ENCODE data around the gene FLT1.

The FLT1 gene

GRCh38 chr13:28526876-28527275 is 31.9 kb upstream of the FLT1 start:
- DNase-seq = no peak

- no peak for DNase-seq
Measured at GRCh38 chr13:28522871-28523270, 27.9 kb upstream of the FLT1 start.

GRCh38 chr13:28513745-28514144 is 18.8 kb upstream of the FLT1 start:
- DNase-seq = no peak

GRCh38 chr13:28510542-28510941 is 15.6 kb upstream of the FLT1 start:
- DNase-seq = no peak

GRCh38 chr13:28510066-28510465 is 15.1 kb upstream of the FLT1 start:
- DNase-seq = no peak

- DNase-seq = no peak
Measured at GRCh38 chr13:28505543-28506135, 10.7 kb upstream of the FLT1 start.

GRCh38 chr13:28503182-28503967 is 8.4 kb upstream of the FLT1 start:
- DNase-seq = no peak

- DNase-seq = no peak
Measured at GRCh38 chr13:28501547-28501946, 6.6 kb upstream of the FLT1 start.

- DNase-seq = no peak
Measured at GRCh38 chr13:28499609-28500008, 4.7 kb upstream of the FLT1 start.

- DNase-seq = no peak
Measured at GRCh38 chr13:28498481-28499115, 3.7 kb upstream of the FLT1 start.

GRCh38 chr13:28497143-28497876 is 2.4 kb upstream of the FLT1 start:
- no peak for DNase-seq

GRCh38 chr13:28496188-28496564 is 1.2 kb upstream of the FLT1 start:
- DNase-seq = no peak

GRCh38 chr13:28495538-28496187 is 735 bp upstream of the FLT1 start:
- no peak for DNase-seq

- no peak for DNase-seq
Measured at GRCh38 chr13:28494504-28494777, 487 bp downstream of the FLT1 start.

- DNase-seq = no peak
Measured at GRCh38 chr13:28493740-28494503, 1.0 kb downstream of the FLT1 start.

GRCh38 chr13:28492569-28493367 is 2.2 kb downstream of the FLT1 start:
- no peak for DNase-seq

GRCh38 chr13:28490061-28490460 is 4.9 kb downstream of the FLT1 start:
- DNase-seq = no peak

GRCh38 chr13:28489524-28489931 is 5.4 kb downstream of the FLT1 start:
- DNase-seq = no peak

GRCh38 chr13:28488376-28489005 is 6.4 kb downstream of the FLT1 start:
- no peak for DNase-seq

GRCh38 chr13:28485996-28486543 is 8.9 kb downstream of the FLT1 start:
- DNase-seq = no peak

GRCh38 chr13:28485551-28485950 is 9.4 kb downstream of the FLT1 start:
- no peak for DNase-seq

Measured in RPMI8226 (cell line).